GM04503 (cell line): ENCODE results near the gene SLC16A12.
"Not testable (repeated sequence)": the region's sequence is repeated elsewhere in the genome, so short reads cannot be mapped to it uniquely, and the experiment has no call there.

Experiments used
- DNase-seq: peaks from one replicate; pipeline ENCODE4 v3.0.0-alpha.2; 2012; ENCODE audit warnings: low read depth

Gene SLC16A12

GRCh38 chr10:89416465-89416864, 118.9 kb downstream of the SLC16A12 start:
- DNase-seq: no peak

GRCh38 chr10:89414879-89415821, 120.2 kb downstream of the SLC16A12 start:
- no peak for DNase-seq

DNA sequence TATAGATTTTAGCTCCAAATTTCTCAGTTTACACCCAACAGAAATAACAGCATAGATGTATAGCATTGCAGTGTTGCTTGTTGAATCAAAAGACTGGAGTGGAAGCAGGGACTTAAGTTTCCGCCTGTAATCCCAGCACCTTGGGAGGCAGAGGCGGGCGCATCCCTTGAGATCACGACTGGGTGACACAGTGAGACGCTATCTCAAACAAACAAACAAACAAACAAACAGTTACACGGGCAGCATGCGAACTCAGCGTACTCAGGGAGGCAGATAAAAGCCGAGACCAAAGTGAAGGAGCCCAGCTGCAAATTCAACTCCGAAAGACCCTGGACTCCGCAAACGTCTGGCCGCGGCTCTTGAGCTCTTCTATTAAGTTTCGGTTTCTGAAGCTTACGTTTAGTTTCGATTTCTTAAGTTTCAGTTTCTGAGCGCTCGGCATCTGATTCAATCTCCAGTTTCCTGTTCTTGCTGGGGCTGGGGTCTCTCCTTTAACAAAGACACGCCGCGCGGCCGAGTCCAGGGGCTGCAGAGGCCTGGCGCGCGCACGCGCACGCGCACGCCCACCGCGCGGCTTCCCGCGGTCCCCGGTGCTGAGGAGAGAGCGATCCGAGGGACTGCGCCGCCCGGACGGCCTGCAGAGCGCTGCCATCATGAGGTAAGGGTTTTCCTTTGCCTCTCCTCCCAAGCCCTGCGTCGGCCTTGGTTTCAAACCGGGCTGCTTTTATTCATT, 121.1 kb downstream of the SLC16A12 start, which contains the start of gene IFIT5:
Gene IFIT5, plus strand, starts transcription at position 423 of the 733 bp plus-strand sequence. Its CDS starts 231 bp downstream, at position 654.
- peak; percentile 32 for DNase-seq

DNA sequence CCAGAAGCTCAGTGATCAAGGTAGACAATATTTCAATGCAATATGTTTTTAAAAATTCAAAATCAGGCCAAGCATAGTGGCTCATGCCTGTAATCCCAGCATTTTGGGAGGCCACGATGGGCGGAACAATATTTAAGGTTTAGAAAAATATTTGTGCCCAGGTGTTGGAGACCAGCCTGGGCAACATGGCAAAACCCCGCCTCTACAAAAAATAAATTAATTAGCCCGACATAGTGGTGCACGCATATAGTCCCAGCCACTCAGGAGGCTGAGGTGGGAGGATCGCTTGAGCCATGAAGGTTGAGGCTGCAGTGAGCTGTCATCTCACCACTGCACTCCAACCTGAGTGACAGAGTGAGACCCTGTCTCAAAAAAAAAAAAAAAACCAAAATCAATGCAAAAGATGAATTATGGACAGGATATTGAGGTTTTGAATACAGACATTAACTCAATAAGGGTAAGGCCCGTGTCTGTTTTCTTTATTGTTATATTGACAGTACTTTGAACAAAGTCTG, 121.9 kb downstream of the SLC16A12 start:
- no peak for DNase-seq

DNA sequence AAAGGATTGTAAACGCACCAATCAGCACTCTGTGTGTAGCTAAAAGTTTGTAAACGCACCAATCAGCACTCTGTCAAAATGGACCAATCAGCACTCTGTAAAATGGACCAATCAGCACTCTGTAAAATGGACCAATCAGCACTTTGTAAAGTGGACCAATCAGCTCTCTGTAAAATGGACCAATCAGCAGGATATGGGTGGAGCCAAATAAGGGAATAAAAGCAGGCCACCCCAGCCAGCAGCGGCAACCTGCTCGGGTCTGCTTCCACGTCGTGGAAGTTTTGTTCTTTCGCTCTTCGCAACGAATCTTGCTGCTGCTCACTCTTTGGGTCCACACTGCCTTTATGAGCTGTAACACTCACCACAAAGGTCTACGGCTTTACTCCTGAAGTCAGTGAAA, 123.1 kb downstream of the SLC16A12 start:
- not testable (repeated sequence) for DNase-seq

DNA sequence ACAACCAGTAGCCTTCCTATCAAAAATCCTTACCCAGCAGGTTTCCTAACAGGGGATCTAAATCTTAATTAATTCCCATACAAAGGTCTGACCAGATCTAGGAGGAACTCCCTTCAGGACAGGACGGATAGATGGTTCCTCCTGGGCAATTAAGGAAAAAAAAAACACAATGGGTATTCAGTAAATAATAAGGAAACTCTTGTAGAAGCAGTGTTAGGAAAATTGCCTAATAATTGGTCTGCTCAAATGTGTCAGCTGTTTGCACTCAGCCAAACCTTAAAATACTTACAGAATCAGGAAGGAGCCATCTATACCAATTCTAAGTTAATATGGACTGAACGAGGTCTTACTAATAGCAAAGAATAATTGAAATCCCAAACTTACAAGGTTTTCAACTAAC, 124.3 kb downstream of the SLC16A12 start:
- not testable (repeated sequence) for DNase-seq

GRCh38 chr10:89410551-89410950, 124.8 kb downstream of the SLC16A12 start:
- DNase-seq: not testable (repeated sequence)

GRCh38 chr10:89409282-89409681, 126.1 kb downstream of the SLC16A12 start:
- not testable (repeated sequence) for DNase-seq

DNA sequence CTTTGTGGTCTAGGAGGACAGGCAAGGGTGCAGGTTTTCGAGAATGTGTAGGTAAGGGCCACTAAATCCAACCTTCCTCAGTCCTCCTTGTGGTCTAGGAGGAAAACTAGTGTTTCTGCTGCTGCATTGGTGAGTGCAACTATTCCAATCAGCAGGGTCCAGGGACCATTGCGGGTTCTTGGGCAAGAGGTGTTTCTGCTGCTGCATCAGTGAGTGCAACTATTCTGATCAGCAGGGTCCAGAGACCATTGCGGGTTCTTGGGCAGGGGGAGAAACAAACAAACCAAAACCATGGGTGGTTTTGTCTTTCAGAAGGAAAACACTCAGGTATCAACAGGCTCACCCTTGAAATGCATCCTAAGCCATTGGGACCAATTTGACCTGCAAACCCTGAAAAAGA, 127.6 kb downstream of the SLC16A12 start:
- not testable (repeated sequence) for DNase-seq

DNA sequence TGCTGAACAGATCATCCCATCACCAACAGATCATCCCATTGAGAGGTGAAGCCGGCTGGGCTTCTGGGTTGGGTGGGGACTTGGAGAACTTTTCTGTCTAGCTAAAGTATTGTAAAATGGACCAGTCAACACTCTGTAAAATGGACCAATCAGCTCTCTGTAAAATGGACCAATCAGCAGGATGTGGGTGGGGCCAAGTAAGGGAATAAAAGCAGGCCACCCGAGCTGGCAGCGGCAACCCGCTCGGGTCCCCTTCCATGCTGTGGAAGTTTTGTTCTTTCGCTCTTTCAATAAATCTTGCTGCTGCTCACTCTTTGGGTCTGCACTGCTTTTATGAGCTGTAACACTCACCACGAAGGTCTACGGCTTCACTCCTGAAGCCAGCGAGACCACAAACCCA, 129.2 kb downstream of the SLC16A12 start:
- not testable (repeated sequence) for DNase-seq

- no peak for DNase-seq
Observed at GRCh38 chr10:89404104-89405047, 131.0 kb downstream of the SLC16A12 start.

- DNase-seq: no peak
Observed at GRCh38 chr10:89403043-89403442, 132.4 kb downstream of the SLC16A12 start.

GRCh38 chr10:89399956-89400355, 135.4 kb downstream of the SLC16A12 start:
- DNase-seq: no peak

- DNase-seq: no peak
Observed at GRCh38 chr10:89398003-89398749, 137.2 kb downstream of the SLC16A12 start.

DNA sequence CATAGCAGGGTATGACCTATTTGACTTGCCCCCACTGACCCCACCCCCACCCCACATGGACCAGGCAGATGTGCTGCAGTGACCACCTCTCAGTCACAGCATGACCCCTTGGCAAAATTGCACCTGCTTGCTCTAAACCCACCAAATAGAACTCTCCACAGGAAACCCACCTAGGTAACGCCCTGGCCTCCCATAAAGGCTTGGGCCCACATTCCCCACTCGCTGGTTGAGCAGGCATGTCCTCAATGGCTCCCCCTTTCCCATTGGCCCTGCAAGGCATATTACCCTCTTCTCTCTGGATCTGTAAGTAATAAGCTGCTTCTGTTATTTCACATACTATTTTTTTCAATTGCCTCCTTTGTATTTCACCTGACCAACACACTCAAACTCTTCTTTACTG, 140.3 kb downstream of the SLC16A12 start:
- DNase-seq: no peak

GRCh38 chr10:89393898-89394297, 141.5 kb downstream of the SLC16A12 start:
- DNase-seq: no peak

- no peak for DNase-seq
Observed at GRCh38 chr10:89392974-89393373, 142.4 kb downstream of the SLC16A12 start.

DNA sequence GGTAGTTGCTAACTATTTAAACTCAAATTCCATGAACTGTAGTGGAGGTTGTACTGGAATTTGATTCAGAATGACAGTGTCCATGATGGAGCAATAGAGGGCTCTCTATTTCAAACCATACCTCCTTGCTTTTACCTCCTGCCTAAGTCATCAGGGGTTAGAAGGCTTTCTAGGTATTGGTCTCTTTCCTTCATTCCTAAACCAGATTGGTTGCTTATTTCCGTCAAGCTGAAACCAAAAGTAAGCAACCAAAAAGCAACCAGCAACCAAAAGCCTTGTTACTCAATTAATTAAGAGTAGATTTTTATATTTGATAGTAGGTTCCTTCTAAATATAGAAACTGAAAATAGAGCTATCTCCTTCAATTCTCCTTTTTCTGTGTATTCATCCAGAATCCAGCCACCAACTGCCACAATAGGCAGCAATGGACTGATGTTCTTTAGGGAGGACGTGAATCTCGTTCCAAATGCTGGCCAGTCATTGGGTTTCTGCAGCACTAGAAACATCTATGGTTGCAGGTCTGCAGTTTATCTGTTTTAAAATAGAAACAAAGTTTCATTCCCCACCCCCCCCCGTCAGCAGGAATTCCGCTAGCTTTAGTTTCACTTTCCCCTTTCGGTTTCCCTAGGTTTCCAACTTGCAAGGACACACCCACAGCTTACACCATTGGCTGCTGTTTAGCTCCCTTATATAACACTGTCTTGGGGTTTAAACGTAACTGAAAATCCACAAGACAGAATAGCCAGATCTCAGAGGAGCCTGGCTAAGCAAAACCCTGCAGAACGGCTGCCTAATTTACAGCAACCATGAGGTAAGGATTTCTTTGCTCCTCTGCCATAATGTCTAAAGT, 143.3 kb downstream of the SLC16A12 start, which contains the start of gene IFIT1:
Gene IFIT1, plus strand, starts transcription at position 717 of the 850 bp plus-strand sequence. Its CDS starts 90 bp downstream, at position 807.
- no peak for DNase-seq

DNA sequence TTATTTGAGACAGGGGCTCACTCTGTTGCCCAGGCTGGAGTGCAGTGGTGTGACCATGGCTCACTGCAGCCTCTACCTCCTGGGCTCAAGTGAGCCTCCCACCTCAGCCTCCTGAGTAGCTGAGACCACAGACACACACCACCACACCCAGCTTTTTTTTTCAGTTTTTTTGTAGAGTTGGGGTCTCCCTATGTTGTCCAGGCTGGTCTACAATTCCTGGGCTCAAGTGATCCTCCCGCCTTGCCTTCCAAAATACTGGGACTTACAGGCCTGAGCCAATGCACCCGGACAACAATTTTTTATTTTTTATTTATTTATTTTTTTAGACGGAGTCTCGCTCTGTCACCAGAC, 144.2 kb downstream of the SLC16A12 start:
- not testable (repeated sequence) for DNase-seq
